ENCODE results near the gene SMOC2.

DNA sequence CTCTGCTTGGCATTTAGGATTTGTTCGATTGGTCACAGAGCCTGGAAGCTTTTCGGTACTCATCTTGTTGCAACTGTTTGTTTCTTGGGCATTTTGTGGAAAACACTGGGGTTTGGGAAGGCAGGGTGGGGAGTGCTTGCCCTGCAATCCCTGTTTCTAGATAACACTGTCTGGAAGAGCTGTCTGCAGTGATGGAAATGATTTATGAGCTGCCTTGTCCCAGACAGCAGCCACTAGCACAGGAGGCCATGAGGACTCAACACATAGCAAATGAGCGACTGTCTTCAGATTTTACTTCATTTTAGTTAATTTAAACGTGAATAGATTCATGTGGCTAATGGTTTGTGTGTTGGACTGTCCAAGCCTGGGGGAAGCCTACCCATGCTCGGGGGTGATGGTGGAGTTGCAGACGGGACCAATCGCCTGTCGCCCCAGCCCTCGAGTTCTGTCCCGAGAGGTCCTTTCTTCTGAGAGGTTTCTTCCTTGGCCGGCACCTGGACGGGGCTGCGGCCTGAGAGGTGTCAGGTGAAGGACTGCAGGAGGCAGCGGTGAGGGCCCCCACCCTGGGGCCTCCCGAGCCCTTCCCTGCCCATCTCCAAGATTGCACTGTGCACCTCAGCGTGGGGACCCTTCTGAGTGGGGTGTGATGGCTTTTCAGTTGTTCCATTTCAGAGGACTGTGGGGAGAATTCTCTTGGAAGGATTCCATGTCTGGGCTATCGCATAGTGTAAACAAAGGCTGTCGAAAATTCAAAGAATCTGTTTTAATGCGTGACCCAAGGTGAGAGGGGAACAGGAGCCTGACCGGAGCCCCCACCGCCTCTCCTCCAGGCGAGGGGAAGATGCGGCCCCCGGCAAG, 55.4 kb downstream of the SMOC2 start:
- TF ChIP-seq, protein P1, sequence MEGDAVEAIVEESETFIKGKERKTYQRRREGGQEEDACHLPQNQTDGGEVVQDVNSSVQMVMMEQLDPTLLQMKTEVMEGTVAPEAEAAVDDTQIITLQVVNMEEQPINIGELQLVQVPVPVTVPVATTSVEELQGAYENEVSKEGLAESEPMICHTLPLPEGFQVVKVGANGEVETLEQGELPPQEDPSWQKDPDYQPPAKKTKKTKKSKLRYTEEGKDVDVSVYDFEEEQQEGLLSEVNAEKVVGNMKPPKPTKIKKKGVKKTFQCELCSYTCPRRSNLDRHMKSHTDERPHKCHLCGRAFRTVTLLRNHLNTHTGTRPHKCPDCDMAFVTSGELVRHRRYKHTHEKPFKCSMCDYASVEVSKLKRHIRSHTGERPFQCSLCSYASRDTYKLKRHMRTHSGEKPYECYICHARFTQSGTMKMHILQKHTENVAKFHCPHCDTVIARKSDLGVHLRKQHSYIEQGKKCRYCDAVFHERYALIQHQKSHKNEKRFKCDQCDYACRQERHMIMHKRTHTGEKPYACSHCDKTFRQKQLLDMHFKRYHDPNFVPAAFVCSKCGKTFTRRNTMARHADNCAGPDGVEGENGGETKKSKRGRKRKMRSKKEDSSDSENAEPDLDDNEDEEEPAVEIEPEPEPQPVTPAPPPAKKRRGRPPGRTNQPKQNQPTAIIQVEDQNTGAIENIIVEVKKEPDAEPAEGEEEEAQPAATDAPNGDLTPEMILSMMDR (IDR thresholded peaks at IDR 0.05), result no peak
- TF ChIP-seq POLR2AphosphoS5 (IDR thresholded peaks at IDR 0.05), result no peak

Data from breast epithelium (tissue), 3 donors.